Dermis microvascular lymphatic vessel endothelial cell (primary cell): ENCODE results near the gene RSPO1. TPM values are rescaled to one million over a fixed set of nuclear protein-coding genes. Genes with fewer than 3 reads are reported as not detected.

Source experiments
- DNase-seq, 2 donors: peaks; one replicate each; pipeline versions ENCODE4 v3.0.0 to v3.0.0-alpha.2; 2010; ENCODE audit warnings: low read depth in 2 of 2
- total RNA-seq: library from RNA; depleted of rRNA; stranded (reverse); fragments of >200 nt; gene quantifications from 2 replicates; pipeline ENCODE4 v1.2.1, GENCODE V29; 2014

Gene RSPO1
- total RNA-seq, 1 donor from 2014 or later = not detected

- no peak for DNase-seq
These were observed 64.0 kb downstream of the RSPO1 start for GRCh38 chr1:37570528-37571334.

- DNase-seq = no peak
These were observed 67.7 kb downstream of the RSPO1 start for GRCh38 chr1:37567023-37567422.

GRCh38 chr1:37564892-37565291, 69.8 kb downstream of the RSPO1 start:
- no peak for DNase-seq

- no peak for DNase-seq
These were observed 71.7 kb downstream of the RSPO1 start for GRCh38 chr1:37562984-37563383.

Other genes starting within 250 kb of the RSPO1 start
- gene ZC3H12A, start 160.3 kb downstream of the RSPO1 start, total RNA-seq = 1.9 and 2.3 TPM in 2 replicates
- 34.1 and 39.4 TPM in 2 replicates for gene MEAF6, start 120.1 kb downstream of the RSPO1 start, total RNA-seq
- 10.1 and 16.2 TPM in 2 replicates for gene SNIP1, start 80.6 kb downstream of the RSPO1 start, total RNA-seq
- gene DNALI1, start 78.0 kb downstream of the RSPO1 start, total RNA-seq = 0.26 and 0.51 TPM in 2 replicates
- gene GNL2, start 39.0 kb downstream of the RSPO1 start, total RNA-seq = 50.6 and 61.4 TPM in 2 replicates
- gene CDCA8, start 57.6 kb upstream of the RSPO1 start, total RNA-seq = 3.0 and 8.1 TPM in 2 replicates
- gene EPHA10, start 130.2 kb upstream of the RSPO1 start, total RNA-seq = under 0.01 TPM in 2 replicates
- 0.64 and 1.6 TPM in 2 replicates for gene MANEAL, start 159.0 kb upstream of the RSPO1 start, total RNA-seq
- 12.1 and 21.2 TPM in 2 replicates for gene C1orf122, start 172.9 kb upstream of the RSPO1 start, total RNA-seq
- 13.0 and 17.8 TPM in 2 replicates for gene YRDC, start 173.3 kb upstream of the RSPO1 start, total RNA-seq
- gene MTF1, start 224.7 kb upstream of the RSPO1 start, total RNA-seq = 1.4 and 2.7 TPM in 2 replicates